Fibroblast of skin of back (primary cell): ENCODE measurements around the gene SCAF1.

Experiments
- DNase-seq: peaks from one replicate; pipeline ENCODE4 v3.0.0-alpha.2; 2013

SCAF1 gene

DNA sequence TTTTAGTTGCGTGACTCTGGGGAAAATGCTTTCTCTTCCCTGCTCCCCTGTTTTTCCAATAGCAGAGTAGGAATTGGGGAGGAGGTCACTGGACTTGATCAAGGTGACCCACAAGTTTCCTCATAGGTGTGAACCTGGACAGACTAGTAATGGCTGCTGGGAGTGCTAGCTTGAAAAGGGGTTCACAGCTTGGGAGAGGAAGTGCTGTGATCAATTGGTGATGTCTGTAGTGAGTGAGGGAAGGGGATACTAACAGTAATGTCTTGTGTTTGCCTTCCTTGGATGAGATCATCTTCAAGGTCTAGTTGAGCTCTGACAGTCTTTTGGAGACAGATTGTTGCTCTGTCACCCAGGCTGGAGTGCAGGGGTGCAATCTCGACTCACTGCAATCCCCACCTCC is 25.5 kb downstream of the SCAF1 start:
- DNase-seq = no peak

DNA sequence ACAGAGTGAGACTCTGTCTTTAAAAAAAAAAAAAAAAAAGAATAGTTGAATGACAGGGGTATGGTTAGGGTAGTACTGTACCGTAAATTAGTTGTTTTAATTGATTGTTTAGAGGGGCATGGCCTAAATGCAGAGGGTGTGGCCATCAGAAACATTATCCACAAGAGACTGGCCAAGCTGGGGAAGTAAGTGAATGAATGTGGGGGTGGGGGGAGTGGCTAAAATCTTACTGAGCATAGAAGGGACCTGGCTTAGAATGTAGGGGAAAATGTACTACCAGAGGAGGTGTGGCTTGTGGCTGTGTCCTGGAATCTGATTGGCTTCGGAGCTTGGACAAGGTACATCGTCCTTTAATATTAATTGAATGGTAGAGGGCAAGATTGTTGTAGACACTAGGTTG is 27.5 kb downstream of the SCAF1 start:
- no peak for DNase-seq

DNA sequence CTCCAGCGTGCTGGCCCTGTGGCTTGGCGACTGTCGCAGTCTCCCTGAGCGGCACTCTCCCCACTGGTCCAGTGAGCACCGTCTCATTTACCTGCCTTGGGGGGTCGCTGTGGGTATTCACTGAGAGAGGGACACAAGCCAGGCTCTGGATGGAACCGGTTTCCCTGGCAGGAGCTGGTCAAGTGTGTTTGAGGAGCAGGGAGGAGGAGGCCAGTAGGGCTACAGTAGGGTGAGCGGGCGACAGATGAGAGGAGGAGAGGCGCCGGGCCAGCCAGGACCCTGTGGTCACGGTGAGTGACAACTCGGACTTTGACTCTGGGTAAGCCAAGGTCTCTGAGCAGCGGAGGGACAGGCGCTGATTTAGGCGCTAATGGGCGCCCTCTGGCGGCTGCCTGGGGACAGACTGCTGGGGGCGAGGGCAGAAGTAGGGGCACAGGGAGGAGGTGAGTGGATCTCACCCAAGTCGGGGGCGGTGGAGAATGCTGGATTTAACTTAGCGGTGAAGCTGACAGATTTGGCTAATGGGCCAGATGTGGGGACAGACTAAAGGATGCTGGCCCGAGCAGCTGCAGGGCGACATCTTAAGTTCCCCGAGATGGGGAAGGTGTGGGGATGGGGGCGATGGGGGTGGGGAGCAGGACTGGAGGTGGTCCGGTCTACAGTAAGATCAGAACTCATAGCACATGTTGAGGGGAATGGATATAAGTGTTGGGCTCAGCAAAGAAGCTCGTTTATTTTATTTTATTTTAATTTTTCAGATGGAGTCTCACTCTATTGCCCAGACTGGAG is 30.3 kb downstream of the SCAF1 start:
- DNase-seq = peak; percentile 58

DNA sequence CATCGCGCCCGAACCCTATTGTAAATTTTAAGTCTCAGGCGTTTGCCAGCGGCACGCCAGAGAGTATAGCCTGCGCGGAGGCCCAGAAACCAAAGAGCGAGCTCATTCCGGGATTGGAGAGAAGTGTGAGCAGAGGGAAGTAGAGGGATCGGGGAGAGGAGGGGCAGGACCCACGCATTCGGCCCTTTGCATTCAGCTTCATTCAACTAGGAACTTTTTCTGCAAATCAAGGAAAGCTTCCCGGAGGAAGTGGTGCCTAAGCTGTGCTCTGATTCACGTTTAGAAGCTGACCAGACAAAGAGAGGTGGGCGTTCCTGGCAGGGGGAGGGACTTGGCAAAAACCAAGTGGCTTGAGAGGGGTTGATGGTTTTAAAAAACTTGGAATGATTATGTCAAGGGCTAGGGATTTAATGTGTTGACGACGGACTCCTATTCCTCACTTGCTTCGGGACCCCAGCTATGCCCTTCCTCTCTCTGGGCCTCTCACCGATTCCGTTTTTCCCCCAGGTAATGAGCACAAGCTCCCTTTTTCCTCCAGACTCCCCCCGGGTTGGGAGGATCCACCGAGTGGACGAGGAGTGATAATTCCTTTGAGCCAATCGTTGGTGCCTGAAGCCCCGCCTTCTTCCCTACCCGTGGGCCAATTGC is 34.3 kb downstream of the SCAF1 start:
- peak; percentile 91 for DNase-seq

DNA sequence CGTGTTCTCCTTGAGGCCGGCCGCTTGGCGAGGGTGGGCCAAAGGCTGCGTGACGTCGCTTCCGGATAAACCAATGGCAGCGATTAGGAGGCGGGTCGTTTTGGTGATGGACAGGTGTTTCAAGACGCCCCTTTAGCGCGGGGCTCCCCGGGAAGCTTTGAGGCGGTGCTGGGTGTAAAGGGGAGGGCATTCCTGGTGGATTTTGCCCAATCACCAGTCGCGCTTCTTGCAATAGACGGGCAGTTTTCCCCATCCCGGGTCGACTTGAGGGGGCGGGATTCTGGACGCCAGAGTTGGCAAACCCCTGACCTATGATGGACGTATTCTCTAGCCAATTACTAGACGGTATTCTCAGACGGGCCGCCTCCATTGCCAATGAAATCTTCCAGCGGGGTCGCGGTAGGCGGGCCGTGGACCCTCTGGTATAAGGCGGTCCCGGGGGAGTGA is 34.8 kb downstream of the SCAF1 start:
- peak; percentile 100 for DNase-seq

DNA sequence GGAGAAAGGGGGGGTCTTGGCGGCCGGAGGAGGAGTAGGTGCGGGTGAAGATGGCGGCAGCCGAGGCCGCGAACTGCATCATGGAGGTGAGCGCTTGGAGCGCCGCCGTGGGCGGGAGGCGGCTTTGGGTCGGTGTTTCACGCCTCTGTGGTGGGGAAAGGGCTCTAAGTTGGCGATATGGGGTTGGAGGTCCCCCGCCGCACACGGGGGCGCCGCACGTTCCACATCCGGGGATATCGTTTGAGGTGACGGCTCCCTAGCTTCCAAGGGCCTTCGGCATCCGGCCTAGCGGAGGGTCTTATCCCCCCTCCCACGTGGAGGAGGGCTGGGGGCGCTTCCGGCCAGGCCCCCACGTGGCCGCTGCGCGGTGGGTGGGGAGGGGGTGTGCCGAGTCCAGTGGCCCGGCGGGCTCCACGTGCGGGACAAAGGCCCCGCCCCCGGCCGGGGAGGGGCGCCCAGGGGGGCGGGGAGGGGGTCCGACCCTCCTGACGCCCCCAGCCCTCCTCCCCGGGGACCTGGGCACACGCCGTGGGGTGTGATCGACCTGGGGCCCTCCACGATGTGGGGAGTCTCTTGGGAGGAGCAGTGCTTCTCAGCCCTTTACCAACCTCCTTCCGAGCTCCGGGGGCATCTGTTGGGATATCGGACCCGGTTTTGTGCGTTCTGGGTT is 35.4 kb downstream of the SCAF1 start, which contains the start of gene PRMT1:
TSS of gene PRMT1 (plus strand) at position 41 of the 670 bp plus-strand sequence. CDS start at position 51, 10 bp downstream.
- DNase-seq = peak; percentile 35

DNA sequence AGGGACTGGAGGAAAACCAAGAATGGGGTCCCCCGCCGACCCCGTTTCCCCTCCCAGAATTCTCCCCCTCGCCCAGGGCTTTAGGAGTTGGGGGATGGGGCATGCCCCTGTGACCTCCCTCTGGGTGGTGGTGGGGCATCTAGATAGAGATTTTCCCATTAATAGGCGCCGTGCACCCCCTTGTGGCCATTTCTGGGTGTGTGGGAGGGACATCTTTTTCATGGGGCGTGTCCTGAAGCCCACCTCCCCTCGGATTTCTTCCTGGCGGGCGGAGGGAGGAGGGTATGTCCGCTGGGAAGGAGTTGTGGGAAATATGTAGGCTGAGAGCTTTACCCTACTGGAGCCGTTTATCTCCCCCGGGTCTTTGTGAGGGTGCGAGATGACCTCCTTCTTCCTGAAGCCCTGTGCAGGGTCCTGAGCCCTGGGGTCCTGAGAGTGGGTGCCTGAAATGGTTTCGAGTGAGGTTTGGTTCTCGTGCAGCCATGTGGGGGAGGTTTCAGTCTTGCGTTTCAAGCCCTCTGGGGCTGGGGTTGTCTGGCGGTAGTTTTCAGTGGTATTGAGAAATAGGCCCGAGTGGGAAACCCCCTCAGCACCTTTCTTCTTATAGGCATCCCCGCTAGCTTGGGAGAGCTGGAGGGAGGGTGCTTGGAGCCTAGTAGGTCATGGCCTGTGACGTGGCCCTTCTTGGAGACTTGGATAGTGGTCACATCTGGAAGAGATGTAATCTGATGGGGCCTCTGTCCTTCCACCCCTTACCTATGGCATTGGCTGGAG is 36.1 kb downstream of the SCAF1 start:
- DNase-seq = peak; percentile 70

DNA sequence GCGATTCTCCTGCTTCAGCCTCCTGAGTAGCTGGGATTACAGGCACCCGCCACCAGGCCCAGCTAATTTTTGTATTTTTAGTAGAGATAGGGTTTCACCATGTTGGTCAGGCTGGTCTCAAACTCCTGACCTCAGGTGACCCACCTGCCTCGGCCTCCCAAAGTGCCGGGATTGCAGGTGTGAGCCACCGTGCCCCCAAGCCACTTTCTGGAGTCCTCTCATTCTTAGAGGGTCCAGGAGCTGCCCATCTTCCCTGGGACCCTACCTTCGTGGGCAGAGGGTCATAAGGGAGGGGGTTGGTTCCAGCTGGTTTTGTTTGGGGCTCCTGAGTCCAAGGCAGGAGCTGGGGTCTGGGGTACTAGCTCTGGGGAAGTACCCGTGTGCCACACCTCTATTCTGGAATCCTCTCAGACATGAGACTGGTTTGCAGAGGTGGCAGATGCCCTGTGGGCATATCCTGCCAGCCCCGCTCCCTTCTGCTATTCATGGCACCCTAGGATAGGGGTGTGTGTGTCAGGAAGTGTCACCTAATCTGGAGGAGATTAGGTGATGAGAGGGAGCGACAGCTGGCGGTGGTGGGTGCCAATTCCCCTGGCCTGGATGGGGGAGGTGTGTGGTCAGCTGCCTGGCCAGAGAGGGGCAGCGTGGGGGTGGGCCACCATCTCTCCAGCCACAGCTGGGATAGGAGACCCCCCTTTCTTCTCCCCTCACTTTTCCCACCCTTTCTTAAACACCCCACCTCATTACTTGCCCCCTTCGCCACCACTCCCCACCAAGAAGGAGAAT is 37.2 kb downstream of the SCAF1 start:
- DNase-seq = no peak

DNA sequence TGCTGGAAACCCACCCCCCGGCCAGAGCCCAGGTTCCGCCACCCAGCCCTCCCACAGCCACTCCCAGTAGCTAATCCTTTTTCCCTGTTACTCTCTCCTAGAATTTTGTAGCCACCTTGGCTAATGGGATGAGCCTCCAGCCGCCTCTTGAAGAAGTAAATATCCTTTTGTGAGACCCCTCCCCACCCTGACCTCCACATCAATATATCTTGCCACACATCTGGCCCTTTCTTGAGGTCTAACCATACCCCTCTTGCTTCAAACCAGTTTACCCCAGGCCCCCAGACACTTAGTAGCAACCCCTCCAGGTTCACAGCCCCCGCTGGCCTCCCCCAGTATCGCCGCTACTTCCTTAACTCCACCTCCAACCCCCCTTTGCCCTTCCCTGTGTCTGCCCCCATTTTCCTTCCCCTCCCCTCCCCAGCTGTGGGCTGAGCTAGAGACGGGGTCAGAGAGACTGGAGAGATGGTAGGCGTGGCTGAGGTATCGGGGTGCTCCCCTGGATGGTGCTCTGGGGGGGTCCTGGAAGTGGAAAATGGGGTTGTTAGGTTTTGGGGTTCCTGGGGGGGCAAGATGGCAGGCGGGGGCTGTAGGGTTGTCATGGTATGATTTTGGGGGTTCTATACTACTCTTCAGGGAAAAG is 37.9 kb downstream of the SCAF1 start:
- DNase-seq = no peak

DNA sequence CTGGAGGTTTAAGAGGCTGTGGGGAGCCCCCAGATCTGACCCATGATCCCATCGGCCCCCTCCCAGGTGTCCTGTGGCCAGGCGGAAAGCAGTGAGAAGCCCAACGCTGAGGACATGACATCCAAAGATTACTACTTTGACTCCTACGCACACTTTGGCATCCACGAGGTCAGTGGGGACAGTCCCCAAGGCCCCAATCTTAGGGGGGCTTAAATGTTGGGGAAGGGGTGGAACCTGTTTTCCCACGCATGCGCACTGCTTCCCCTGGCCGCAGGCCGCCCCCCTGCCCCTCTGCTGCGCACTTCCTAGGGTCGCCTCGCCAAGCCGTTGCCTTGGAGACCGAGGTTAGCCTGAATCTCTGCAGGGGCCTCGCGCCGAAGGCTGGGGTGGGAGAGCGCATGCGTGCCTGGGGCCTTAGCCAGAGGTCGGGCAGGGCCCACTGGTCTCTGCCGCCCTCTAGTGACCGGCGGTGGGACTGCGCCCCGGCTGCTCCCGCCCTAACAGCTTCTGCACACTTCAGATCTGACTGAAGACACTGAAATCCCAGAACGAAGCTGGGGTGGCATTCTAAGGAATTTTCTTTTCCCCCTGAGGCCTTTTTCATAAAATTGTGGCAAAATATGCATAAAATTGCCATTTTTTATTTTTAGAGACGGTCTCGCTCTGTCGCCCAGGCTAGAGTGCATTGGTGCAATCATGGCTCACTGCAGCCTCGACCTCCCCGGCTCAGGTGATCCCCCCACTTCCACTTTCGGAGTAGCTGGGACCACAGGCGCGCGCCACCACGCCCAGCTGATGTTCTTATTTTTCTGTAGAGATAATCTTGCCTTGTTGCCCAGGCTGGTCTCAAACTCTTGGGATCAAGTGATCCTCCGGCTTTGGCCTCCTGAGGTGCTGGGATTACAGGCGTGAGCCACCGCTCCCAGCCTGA is 38.7 kb downstream of the SCAF1 start:
- peak; percentile 76 for DNase-seq

DNA sequence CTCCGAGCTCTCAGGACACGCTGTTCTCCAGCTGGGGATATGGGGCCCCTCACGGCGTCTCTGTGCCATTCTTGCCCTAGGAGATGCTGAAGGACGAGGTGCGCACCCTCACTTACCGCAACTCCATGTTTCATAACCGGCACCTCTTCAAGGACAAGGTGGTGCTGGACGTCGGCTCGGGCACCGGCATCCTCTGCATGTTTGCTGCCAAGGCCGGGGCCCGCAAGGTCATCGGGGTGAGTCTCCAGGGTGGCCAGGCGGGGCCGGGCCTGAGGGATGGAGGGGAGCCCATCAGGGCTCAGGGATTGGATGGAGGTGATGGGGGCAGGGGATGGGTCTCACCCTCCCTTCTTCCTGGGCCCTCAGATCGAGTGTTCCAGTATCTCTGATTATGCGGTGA is 39.8 kb downstream of the SCAF1 start:
- no peak for DNase-seq

DNA sequence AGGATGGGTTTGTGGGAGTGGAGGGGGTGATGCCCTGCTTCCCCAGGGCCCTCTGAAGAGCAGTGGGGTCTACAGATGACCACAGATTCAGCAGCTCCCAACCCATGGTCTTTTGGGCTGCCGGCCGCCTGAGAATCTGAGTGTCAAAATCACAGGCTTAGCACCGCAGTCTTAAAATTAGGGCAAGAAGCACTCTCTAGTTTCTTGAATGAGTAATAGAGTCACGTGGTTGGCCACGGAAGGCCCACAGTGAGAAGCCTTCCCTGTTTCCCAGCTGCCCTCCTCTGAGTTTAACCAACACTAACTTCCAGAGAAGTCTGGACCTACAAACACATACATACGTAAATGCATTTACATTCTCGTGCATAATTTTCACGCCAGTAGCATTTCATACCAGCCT is 40.3 kb downstream of the SCAF1 start:
- DNase-seq = no peak

DNA sequence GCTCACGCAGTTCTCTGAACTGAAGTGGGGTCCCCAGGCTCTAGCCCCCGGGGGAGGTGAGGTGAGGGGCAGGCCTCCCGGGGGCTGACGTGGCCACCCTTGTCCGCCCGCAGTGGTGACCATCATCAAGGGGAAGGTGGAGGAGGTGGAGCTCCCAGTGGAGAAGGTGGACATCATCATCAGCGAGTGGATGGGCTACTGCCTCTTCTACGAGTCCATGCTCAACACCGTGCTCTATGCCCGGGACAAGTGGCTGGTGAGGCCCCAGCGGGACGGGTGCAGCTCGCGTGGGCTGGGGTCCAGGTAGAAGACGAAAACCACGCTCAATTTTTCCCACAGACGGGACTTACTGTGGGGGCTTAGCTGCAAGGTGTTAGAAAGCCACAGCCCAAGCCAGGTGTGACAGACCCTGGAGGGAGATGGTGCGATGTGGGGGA is 41.8 kb downstream of the SCAF1 start:
- DNase-seq = no peak

DNA sequence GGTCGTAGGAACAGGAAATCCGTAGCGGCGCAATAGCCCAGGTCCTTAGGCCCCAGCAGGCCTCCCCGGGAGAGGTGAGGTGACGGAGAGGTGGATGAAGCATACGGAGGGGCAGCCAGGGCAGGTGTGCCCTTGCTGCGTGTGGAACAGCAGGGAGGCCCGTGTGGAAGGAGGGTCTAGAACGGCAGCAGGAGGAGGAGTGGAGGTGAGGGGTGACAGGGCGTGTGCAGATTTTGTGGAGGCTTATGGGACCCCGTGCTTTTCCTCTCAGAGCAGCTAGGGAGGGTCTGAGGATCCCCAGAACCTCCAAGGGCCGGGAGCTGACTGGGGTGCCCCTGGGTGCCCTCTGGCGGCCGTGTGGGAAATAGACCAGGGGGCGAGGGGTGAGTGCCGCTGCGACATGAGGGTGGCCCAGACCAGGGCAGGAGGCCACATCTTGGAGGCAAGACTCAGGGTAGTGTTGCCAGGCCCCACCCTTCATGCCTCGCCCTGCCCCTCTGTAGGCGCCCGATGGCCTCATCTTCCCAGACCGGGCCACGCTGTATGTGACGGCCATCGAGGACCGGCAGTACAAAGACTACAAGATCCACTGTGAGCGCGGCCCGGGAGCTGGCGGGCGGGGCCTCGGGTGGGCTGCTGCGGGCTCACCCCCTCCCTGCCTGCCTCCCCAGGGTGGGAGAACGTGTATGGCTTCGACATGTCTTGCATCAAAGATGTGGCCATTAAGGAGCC is 42.4 kb downstream of the SCAF1 start:
- no peak for DNase-seq

DNA sequence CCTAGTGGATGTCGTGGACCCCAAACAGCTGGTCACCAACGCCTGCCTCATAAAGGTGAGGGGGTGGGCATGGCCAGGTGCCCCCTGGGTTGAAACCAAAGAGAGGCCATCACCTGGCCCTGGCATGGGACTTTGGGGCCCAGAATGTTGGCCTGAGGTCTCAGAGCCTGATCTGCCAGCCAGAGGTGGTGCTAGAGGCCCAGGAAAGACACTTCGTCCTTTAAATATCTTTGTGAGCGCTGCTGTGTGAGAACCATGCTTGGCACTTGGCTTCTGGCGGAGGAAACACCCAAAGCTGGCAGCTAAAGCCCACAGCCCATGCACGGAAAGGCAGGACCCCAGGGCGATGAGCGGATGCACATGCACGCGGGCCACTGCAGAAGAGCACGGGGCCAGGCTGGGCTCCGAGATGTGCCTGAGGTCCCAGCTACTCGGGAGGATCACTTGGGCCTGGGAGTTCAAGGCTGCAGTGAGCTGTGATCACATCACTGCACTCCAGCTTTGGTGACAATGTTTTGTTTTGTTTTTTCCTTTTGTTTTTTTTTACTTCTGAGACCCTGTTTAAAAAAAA is 43.1 kb downstream of the SCAF1 start:
- no peak for DNase-seq

DNA sequence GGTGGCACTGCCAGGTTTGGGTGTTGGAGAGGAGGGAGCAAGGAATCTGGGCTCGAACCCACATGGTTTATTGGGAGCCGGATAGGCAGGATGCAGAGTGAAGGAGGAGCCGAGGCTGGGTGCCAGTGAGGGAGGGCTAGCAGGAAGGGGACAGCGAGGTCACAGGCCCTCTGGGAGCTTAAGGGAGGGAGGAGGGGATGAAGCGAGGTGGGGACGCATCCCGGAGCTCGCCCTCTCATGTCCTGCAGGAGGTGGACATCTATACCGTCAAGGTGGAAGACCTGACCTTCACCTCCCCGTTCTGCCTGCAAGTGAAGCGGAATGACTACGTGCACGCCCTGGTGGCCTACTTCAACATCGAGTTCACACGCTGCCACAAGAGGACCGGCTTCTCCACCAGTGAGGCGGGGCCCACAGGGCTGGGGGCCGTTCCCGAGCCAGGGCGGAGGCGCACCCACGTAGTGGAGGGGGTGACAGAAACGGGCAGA is 43.9 kb downstream of the SCAF1 start:
- DNase-seq = no peak

DNA sequence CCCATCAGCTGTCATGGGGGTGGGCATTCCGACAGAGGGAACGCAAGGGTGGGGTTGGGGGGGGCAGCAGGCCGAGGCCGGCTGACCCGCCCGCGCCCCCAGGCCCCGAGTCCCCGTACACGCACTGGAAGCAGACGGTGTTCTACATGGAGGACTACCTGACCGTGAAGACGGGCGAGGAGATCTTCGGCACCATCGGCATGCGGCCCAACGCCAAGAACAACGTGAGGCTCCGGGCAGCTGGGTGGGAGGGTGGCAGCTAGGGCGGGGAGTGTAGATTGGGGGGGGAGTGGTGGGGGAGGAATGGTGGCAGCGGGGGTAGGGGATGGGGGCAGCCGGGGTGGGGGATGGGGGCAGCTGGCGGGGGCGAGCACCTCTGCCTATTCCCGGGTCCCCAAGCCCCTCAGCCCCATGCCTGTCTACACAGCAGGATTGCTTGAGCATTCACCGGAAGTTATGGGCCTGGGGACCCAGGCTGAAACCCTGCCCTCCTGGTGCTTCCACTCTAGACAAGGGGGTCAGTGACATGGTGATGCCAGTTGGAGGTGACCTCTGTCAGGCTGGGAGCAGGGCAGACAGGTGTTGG is 44.6 kb downstream of the SCAF1 start:
- DNase-seq = no peak

DNA sequence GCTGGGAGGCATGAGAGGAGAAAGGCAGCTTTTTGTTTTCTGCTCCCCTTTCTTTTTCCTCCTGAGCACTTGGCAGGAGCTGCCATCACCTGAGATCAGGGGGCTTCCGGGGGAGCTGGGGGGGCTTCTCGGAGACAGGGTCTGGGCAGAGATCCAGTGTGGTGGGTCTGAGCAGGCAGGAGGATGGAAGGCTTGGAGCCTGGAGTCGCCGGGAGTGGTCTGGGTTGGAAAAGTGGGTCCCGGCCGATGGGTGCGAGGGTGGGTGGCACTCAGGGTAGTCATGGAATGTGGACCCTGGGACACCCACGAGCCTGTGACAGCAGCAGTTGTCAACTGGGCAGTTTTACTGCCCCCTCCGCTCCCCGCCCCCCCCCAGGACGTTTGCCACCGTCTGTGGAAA is 45.1 kb downstream of the SCAF1 start:
- DNase-seq = no peak
